NCI-H748 (cell line): ENCODE data around the gene CHSY1.

ENCODE experiments used
- DNase-seq: peaks from one replicate; lab custom pipeline; 2025; ENCODE audit not compliant: unreplicated experiment; lab: John Stamatoyannopoulos, UW

Gene CHSY1

GRCh38 chr15:101156509-101157159, 95.2 kb downstream of the CHSY1 start:
- no peak for DNase-seq

DNA sequence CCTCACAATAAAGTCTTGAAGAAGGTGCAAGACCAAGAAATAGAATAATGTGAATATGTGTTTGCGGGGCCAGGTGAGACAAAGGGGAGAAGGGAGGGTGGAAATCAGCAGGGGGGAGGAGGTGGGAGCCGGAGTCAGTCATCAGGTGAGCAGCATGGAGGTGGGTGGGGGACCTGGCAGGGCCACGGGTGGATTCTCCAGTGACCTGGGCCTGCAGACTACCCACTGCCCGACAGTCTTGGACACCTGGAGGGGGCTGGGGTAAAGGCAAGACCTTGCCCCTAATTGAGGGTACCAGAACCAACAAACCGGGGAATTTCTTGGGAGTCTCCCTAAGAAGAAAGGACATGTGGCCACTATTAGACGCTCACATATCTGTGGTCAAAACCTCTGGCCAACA, 95.8 kb downstream of the CHSY1 start:
- no peak for DNase-seq

- no peak for DNase-seq
These were observed 97.8 kb downstream of the CHSY1 start for GRCh38 chr15:101153801-101154656.

GRCh38 chr15:101152914-101153313, 98.9 kb downstream of the CHSY1 start:
- DNase-seq, result no peak

- DNase-seq, result no peak
These were observed 100.6 kb downstream of the CHSY1 start for GRCh38 chr15:101151288-101151687.

GRCh38 chr15:101150723-101151040, 101.2 kb downstream of the CHSY1 start:
- DNase-seq, result no peak

DNA sequence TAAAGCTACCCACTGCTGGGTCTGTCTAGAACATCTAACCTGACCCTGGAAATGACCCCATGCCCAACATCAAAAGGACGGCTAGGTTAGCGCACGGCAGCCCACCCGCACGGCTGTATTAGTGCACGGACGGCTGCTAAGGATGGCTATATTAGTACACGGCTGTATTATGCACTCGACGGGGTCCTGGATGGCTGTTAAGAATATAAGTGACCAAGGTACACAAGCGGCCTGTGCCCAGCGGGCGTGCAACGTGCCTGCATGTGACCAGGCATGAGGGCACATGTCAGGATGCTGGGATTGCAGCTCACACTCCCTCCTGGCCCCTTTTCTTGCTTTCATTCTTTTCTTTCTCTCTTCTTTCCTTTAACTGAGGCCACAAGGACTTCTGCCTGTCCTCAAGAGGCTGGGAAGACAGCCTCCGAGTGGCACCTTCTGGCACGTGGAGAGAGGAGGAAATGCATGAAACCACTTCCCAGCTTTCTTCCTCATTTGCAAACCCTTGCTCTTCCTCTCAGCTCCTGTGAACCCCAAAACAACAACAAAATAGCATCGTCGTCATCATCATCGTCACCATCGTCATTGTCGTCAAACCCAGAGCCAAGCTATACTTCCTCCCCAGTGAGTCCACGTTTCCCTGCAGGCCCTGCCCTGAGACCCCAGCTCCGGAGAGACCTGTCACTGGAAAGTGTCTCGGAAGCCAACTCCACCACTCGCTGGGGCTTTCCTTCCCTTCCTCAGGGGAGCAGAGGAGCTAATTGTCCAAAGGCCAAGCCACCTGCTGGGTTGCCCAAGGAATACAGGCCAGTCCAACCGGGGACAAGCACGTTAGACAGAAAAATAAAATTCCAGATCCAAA, 101.8 kb downstream of the CHSY1 start:
- no peak for DNase-seq

DNA sequence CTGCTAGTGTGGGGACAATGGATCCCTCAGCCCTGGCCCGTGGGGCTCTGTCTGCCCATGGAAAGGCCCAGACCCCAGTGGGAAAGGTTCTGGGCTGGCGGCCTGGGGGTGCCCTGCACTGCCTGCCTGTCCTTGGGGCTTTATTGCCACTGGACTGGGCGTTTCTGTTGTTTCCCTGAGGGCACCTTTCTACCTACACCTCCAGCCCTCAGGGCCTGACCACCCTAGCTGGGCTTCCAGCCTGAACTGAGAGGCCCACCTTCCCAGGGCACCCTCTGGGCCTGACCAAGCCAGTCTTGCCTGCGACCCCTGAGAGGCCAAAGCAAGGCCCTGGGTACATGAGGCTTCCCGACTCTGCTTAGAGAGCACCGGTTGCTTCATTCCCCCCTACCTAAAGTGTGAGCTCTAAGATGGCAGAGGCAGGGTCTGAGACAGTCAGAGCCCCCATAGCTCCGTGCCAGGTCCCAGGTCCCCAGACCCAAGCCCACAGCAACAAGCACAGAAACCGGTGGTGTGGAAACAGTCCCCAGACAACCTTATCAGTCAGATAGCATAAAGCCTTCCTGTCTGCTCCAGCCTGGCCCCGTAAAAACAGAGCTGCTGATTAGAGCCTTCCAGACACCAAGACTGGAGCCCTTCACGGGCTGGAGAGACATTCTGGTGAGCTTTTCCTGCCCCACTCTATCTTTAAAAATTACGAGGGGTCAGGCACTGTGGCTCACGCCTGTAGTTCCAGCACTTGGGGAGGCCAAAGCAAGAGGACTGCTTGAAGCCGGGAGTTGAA, 102.8 kb downstream of the CHSY1 start:
- no peak for DNase-seq

- no peak for DNase-seq
These were observed 103.5 kb downstream of the CHSY1 start for GRCh38 chr15:101148166-101148880.

GRCh38 chr15:101147181-101147580, 104.7 kb downstream of the CHSY1 start:
- no peak for DNase-seq

GRCh38 chr15:101146118-101146702, 105.6 kb downstream of the CHSY1 start:
- DNase-seq, result no peak

GRCh38 chr15:101145362-101145761, 106.5 kb downstream of the CHSY1 start:
- DNase-seq, result no peak

- no peak for DNase-seq
These were observed 108.5 kb downstream of the CHSY1 start for GRCh38 chr15:101143321-101143720.

- no peak for DNase-seq
These were observed 109.1 kb downstream of the CHSY1 start for GRCh38 chr15:101142711-101143110.

DNA sequence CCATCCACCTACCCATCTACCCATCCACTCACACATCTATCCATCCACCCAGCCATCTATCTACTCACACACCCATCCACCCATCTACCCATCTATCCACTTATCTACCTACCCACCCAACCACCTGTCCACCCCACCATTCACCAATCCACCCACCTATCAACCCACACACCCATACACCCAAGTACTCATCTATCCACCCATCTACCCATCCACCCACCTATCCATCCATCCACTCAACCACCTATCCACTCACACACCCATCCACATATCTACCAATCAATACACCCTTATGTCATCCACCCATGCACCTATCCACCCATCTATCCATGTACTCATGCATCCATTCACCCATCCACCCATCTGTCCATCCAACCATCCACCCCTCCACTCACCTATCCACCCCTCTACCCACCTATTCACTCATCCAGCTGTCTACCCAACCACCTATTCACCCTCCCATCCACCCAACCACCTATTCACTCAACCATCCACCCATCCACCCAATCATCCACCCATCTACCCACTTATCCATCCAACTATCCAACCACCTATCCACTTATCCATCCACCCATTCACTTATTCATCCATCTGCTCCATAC, 109.8 kb downstream of the CHSY1 start:
- DNase-seq, result no peak

- DNase-seq, result no peak
These were observed 111.2 kb downstream of the CHSY1 start for GRCh38 chr15:101140697-101141065.

DNA sequence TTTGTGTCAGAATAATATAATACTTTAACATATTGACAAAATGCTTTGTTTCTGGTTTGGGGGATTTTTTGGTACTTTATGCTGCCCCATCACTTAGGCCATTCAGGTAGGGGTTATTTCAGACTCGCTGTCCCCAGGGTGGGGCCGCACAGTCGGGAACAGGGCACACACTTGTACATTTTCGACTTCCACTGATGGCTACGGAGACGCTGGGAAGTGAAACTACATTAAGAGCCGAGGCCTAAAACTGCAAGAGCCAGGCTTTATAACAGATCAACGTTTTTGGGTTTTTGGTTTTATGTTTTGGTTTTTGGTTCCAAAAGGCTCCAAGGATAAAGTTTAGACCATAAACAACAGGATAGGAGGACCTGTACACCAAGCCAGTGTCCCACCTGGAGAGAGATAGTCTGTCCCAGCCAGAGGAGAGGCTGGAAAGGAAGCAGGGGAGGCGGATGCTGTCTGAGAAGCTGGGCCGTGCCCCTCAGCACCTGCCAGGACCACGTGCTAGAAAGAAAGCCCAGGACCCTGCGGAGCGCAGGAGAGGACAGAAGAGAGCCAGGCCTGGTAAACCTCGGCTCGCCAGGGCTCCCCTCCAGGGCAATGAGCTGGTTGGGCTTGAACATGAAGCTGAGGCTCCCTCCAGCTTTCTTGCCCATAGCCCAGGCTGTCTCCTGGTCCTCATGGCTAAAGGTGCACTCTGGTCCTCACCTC, 111.7 kb downstream of the CHSY1 start:
- no peak for DNase-seq

DNA sequence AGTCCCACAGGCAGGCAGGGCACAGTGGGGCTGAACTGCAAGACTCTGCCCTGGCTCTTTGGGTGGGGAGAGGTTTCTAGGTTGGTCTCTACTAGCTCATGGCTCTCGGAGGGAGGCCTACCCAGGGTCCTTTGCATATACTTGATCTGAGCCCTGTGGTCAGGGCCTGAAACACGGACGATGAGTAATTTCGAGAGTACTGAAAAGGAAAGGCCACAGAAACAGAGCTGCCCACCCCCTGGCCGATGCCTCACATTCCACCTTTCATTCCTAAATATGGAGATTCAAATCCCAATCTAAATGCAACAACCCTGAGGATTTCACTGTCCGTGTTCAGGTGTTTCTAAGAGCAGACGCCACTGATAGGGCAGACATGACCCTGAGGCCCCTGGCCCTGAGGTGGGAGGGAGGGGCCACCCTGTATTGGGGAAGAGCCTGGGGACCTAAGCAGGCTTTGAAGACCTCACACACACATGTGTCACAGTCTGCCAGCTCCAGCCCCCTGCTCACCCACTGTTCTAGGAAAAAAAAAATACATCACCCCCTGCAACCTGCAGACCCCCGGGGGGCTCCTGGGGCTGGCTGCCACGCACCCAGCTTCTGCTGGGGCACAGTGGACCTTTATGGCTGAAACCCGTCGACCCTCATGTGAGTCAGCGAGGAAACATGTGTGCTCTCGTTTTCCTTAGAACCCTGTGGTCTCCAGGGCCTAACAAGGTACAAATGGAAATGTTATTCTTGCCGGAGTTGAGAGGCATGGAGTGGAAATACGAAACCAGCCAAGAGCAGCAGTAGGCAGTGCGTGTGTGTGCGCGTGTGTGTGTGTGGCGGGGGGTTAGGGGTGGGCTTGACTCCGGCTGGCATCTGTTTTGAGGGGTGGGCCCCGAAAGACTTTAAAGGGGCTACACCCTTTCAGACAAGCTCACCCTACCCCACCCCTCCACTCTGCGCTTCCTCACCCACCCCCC, 112.7 kb downstream of the CHSY1 start:
- DNase-seq, result no peak
